Measurements from ENCODE around the gene SH3RF3. TPM values are rescaled to one million over a fixed set of nuclear protein-coding genes. Genes with fewer than 3 reads are reported as not detected.

SH3RF3 gene
- total and polyA plus RNA-seq, 12 donors, result 0.72 to 19.1 (median 12.2) TPM

DNA sequence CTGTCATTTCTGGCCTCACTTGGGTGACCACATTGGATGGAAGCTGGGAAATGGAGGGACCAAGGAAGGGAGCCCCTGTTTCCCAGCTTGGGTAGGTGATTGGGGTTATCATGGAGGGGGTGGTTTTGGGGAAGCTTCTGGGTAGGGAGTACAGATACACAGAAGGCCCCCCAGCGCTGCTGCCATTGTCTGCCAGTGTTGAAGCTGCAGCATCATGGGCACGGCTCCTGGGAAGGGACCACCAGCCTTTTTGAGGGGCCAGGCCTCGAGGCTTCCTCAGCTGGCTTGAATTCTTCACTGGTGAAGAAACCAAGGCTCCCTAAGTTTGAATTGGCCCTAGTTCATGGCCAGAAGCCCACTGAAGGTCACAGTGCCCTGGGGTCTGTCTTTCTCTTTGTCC lies 25.2 kb downstream of the SH3RF3 start:
- no peak overlapping the region for H3K4me3 ChIP-seq
- no peaks in the 10 kb centered on the region for H3K27me3 ChIP-seq
- H3K27ac ChIP-seq, result no peak overlapping the region
- H3K36me3 ChIP-seq (replicated peaks in 1 of 2), result no peaks in the 10 kb centered on the region
- H3K9me3 ChIP-seq (replicated peaks in 1 of 3), result no peaks in the 10 kb centered on the region
- no peak for DNase-seq
- 73 to 76% methylated on average over 3 of the region's 3 CpGs; no CpG with 5 or more reads in 2 of the 4 donors for WGBS, 4 donors
- H3K4me1 ChIP-seq (replicated peaks in 1 of 2), result peaks cover 0 to 11% of the 10 kb centered on the region in 2 donors
- intact Hi-C loops (cut with DNase I), result no loop called here
- TF ChIP-seq, protein P1, sequence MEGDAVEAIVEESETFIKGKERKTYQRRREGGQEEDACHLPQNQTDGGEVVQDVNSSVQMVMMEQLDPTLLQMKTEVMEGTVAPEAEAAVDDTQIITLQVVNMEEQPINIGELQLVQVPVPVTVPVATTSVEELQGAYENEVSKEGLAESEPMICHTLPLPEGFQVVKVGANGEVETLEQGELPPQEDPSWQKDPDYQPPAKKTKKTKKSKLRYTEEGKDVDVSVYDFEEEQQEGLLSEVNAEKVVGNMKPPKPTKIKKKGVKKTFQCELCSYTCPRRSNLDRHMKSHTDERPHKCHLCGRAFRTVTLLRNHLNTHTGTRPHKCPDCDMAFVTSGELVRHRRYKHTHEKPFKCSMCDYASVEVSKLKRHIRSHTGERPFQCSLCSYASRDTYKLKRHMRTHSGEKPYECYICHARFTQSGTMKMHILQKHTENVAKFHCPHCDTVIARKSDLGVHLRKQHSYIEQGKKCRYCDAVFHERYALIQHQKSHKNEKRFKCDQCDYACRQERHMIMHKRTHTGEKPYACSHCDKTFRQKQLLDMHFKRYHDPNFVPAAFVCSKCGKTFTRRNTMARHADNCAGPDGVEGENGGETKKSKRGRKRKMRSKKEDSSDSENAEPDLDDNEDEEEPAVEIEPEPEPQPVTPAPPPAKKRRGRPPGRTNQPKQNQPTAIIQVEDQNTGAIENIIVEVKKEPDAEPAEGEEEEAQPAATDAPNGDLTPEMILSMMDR (IDR thresholded peaks at IDR 0.05), result no peak
- no peak for TF ChIP-seq POLR2A (IDR thresholded peaks at IDR 0.05)

DNA sequence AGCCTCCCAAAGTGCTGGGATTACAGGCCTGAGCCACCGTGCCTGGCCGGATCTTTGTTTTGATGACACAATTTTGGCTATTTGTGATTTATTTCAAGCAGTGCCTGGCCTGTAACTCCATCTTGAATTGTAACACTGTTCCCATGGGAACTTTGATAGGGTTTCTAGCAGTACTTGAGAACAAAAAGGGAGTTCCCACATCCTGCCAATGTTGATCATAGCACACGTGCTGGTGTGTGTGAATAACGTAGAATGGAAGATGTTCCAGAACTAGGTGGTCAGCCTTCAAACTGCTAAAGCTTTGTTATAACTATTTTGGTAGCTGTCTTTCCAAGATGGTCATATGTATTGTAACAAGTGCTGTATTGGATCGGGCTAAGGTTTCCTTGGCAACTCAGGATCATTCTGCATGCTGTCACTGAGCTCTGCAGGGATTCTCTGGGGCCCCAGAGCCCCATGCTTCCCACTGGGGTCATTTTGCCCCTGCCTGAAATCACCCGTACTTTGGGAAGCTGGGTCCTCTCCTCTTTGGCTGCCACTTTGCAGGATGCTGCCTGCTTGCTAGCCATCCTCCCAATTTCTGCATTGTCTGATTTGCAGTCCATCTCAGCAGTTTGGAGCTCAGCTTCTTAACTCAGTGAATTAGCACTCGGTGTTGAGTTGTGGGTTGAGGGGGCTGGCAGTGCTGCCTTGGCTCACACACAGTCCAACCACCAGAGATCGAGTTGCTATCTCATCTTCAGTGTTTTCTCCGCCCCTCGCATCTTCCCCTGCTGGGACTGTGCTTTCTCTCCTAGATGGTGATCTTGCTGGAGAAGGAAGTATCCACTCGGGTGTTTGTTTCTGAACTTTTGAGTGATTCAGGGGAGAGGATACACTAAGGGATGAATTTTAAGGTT lies 26.8 kb downstream of the SH3RF3 start:
- intact Hi-C loops (cut with DNase I), result no loop called here
- DNase-seq, result no peak
- WGBS, 4 donors, result 69 to 75% (median 74%) methylated on average over 11 of the region's 11 CpGs
- H3K36me3 ChIP-seq (replicated peaks in 1 of 2), result no peaks in the 10 kb centered on the region
- peaks cover 0 to 11% of the 10 kb centered on the region in 2 donors for H3K4me1 ChIP-seq (replicated peaks in 1 of 2)
- no peaks in the 10 kb centered on the region for H3K27me3 ChIP-seq
- H3K4me3 ChIP-seq, result no peak overlapping the region
- H3K9me3 ChIP-seq (replicated peaks in 1 of 3), result no peaks in the 10 kb centered on the region
- no peak overlapping the region for H3K27ac ChIP-seq
- TF ChIP-seq, protein P1 (IDR thresholded peaks at IDR 0.05), result no peak
- TF ChIP-seq POLR2A (IDR thresholded peaks at IDR 0.05), result no peak

DNA sequence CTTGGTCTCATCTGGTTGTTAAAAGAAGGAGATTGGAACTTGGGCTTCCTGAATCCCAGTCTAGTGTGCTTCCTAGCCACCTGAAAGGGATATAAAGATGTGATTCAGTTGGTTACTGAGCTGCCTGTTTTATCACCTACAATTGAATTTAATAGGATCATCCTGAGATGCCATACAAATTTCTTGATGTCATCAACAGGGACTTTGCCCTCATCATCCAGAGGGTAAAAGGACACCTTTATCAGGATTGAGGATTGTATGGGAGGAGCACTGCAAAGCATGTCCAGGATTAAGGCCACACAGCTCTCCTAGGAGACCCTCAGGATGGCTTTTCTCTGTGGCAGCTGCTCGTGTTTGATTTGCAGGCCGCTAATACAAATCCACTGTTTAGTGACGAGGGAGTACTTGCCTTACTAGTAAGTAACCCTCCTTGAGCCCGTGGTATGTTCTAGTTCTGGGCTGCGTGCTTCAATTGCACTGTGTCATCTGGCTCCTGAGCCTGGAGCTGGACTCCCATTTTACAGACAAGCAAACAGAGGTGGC lies 28.6 kb downstream of the SH3RF3 start:
- intact Hi-C loops (cut with DNase I), result no loop called here
- Histone ChIP-seq H3K27ac (no peak overlapping the region), H3K9me3 (replicated peaks in 1 of 3) (no peaks in the 10 kb centered on the region), H3K27me3 (no peaks in the 10 kb centered on the region), H3K4me1 (replicated peaks in 1 of 2) (peaks cover 0 to 11% of the 10 kb centered on the region in 2 donors), H3K36me3 (replicated peaks in 1 of 2) (no peaks in the 10 kb centered on the region), H3K4me3 (no peak overlapping the region)
- DNase-seq, result no peak
- TF ChIP-seq, protein P1 (IDR thresholded peaks at IDR 0.05), result no peak
- no peak for TF ChIP-seq POLR2A (IDR thresholded peaks at IDR 0.05)
- WGBS, 4 donors, result 91 to 98% (median 97%) methylated on average over 4 to 5 of the region's 5 CpGs

DNA sequence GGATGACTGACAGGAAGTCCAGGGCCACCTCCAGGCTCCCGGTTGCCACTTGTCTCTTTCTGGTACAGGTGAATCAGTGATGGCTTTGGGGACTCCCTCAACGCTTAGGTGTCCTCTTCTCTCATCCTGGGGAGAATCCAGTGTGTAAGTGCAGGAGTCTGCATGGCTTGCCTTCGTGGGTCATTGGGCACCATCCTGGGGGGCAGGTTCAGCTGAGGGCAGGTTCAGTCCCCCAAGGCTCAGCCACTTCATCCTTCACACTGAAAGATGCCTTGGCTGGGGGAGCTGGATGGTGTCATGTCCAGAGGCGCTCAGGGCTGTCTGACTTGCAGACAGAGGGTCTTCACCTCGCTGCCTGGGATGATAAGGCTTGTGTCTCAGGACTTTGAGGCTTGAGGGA lies 29.2 kb downstream of the SH3RF3 start:
- DNase-seq, result no peak
- Histone ChIP-seq H3K27ac (no peak overlapping the region), H3K9me3 (replicated peaks in 1 of 3) (no peaks in the 10 kb centered on the region), H3K4me3 (no peak overlapping the region), H3K4me1 (replicated peaks in 1 of 2) (peaks cover 0 to 15% of the 10 kb centered on the region in 2 donors), H3K27me3 (no peaks in the 10 kb centered on the region), H3K36me3 (replicated peaks in 1 of 2) (no peaks in the 10 kb centered on the region)
- 93 to 100% (median 98%) methylated on average over 2 to 5 of the region's 5 CpGs for WGBS, 4 donors
- TF ChIP-seq POLR2A (IDR thresholded peaks at IDR 0.05), result no peak
- TF ChIP-seq, protein P1 (IDR thresholded peaks at IDR 0.05), result no peak
- intact Hi-C loops (cut with DNase I), result no loop called here

All from adrenal gland (tissue), 12 donors.